ENCODE results near the gene WHRN. TPM values are rescaled to one million over a fixed set of nuclear protein-coding genes. Genes with fewer than 3 reads are reported as not detected.

Gene WHRN
- total RNA-seq, 1 donor from 2014 or later: 2.9 TPM

GRCh38 chr9:114434878-114435311 is 70.4 kb downstream of the WHRN start:
- H3K27me3 Mint-ChIP-seq (ENCODE audit: low read depth): peaks cover 6% of the 10 kb centered on the region
- H3K4me1 Mint-ChIP-seq (ENCODE audit: low read depth): peaks cover 3% of the 10 kb centered on the region
- H3K27ac Mint-ChIP-seq: no peak overlapping the region
- no peak for DNase-seq (ENCODE audit: low spot score)
- no peak overlapping the region for H3K4me3 Mint-ChIP-seq (ENCODE audit: low read depth)
- H3K9me3 Mint-ChIP-seq: no peaks in the 10 kb centered on the region
- intact Hi-C loops (cut with micrococcal nuclease): loop anchor here (1.0 to 10.0 kb wide), 2 partner anchors 70 to 218 kb away; partner anchors contain the start of gene WHRN
- H3K36me3 Mint-ChIP-seq (ENCODE audit: low read depth): no peaks in the 10 kb centered on the region

GRCh38 chr9:114433720-114434255 is 71.5 kb downstream of the WHRN start:
- no peak for DNase-seq (ENCODE audit: low spot score)
- Mint-ChIP-seq H3K4me1 (ENCODE audit: low read depth) (peaks cover 3% of the 10 kb centered on the region), H3K36me3 (ENCODE audit: low read depth) (no peaks in the 10 kb centered on the region), H3K4me3 (ENCODE audit: low read depth) (no peak overlapping the region), H3K27me3 (ENCODE audit: low read depth) (peaks cover 6% of the 10 kb centered on the region), H3K9me3 (no peaks in the 10 kb centered on the region), H3K27ac (no peak overlapping the region)
- intact Hi-C loops (cut with micrococcal nuclease): loop anchor here (1.0 to 10.0 kb wide), 2 partner anchors 71 to 220 kb away; partner anchors contain the start of gene WHRN

- Mint-ChIP-seq H3K27me3 (ENCODE audit: low read depth) (peaks cover 9% of the 10 kb centered on the region), H3K4me3 (ENCODE audit: low read depth) (no peak overlapping the region), H3K9me3 (no peaks in the 10 kb centered on the region), H3K27ac (no peak overlapping the region), H3K4me1 (ENCODE audit: low read depth) (peaks cover 3% of the 10 kb centered on the region), H3K36me3 (ENCODE audit: low read depth) (no peaks in the 10 kb centered on the region)
- intact Hi-C loops (cut with micrococcal nuclease): loop anchor here (10.0 kb wide), 1 partner anchor 72 kb away; the partner anchor contains the start of gene WHRN
- DNase-seq (ENCODE audit: low spot score): no peak
Observed at GRCh38 chr9:114433086-114433485, 72.2 kb downstream of the WHRN start.

- Mint-ChIP-seq H3K4me1 (ENCODE audit: low read depth) (peaks cover 3% of the 10 kb centered on the region), H3K4me3 (ENCODE audit: low read depth) (no peak overlapping the region), H3K36me3 (ENCODE audit: low read depth) (no peaks in the 10 kb centered on the region), H3K27me3 (ENCODE audit: low read depth) (peaks cover 9% of the 10 kb centered on the region), H3K27ac (no peak overlapping the region), H3K9me3 (no peaks in the 10 kb centered on the region)
- intact Hi-C loops (cut with micrococcal nuclease): loop anchor here (10.0 kb wide), 1 partner anchor 72 kb away; the partner anchor contains the start of gene WHRN
- DNase-seq (ENCODE audit: low spot score): no peak
Observed at GRCh38 chr9:114432323-114433067, 72.8 kb downstream of the WHRN start.

- Mint-ChIP-seq H3K9me3 (no peaks in the 10 kb centered on the region), H3K36me3 (ENCODE audit: low read depth) (no peaks in the 10 kb centered on the region), H3K27ac (no peak overlapping the region), H3K4me1 (ENCODE audit: low read depth) (peaks cover 3% of the 10 kb centered on the region), H3K4me3 (ENCODE audit: low read depth) (no peak overlapping the region), H3K27me3 (ENCODE audit: low read depth) (peaks cover 9% of the 10 kb centered on the region)
- intact Hi-C loops (cut with micrococcal nuclease): loop anchor here (10.0 kb wide), 1 partner anchor 73 kb away; the partner anchor contains the start of gene WHRN
- DNase-seq (ENCODE audit: low spot score): no peak
Observed at GRCh38 chr9:114431770-114432169, 73.5 kb downstream of the WHRN start.

GRCh38 chr9:114431003-114431402 is 74.3 kb downstream of the WHRN start:
- Mint-ChIP-seq H3K36me3 (ENCODE audit: low read depth) (no peaks in the 10 kb centered on the region), H3K9me3 (no peaks in the 10 kb centered on the region), H3K27me3 (ENCODE audit: low read depth) (peaks cover 9% of the 10 kb centered on the region), H3K27ac (no peak overlapping the region), H3K4me3 (ENCODE audit: low read depth) (no peak overlapping the region), H3K4me1 (ENCODE audit: low read depth) (peaks cover 3% of the 10 kb centered on the region)
- intact Hi-C loops (cut with micrococcal nuclease): loop anchor here (10.0 kb wide), 1 partner anchor 74 kb away; the partner anchor contains the start of gene WHRN
- no peak for DNase-seq (ENCODE audit: low spot score)

GRCh38 chr9:114430457-114430856 is 74.8 kb downstream of the WHRN start:
- no peak overlapping the region for H3K27ac Mint-ChIP-seq
- peaks cover 3% of the 10 kb centered on the region for H3K4me1 Mint-ChIP-seq (ENCODE audit: low read depth)
- no peaks in the 10 kb centered on the region for H3K36me3 Mint-ChIP-seq (ENCODE audit: low read depth)
- no peak for DNase-seq (ENCODE audit: low spot score)
- intact Hi-C loops (cut with micrococcal nuclease): loop anchor here (10.0 kb wide), 1 partner anchor 74 kb away; the partner anchor contains the start of gene WHRN
- no peaks in the 10 kb centered on the region for H3K9me3 Mint-ChIP-seq
- H3K4me3 Mint-ChIP-seq (ENCODE audit: low read depth): no peak overlapping the region
- peaks cover 9% of the 10 kb centered on the region for H3K27me3 Mint-ChIP-seq (ENCODE audit: low read depth)

GRCh38 chr9:114429488-114429887 is 75.8 kb downstream of the WHRN start:
- H3K27me3 Mint-ChIP-seq (ENCODE audit: low read depth): peaks cover 9% of the 10 kb centered on the region
- H3K9me3 Mint-ChIP-seq: no peaks in the 10 kb centered on the region
- H3K36me3 Mint-ChIP-seq (ENCODE audit: low read depth): no peaks in the 10 kb centered on the region

GRCh38 chr9:114428466-114428865 is 76.8 kb downstream of the WHRN start:
- no peak for DNase-seq (ENCODE audit: low spot score)
- H3K36me3 Mint-ChIP-seq (ENCODE audit: low read depth): no peaks in the 10 kb centered on the region
- H3K27ac Mint-ChIP-seq: no peak overlapping the region
- H3K9me3 Mint-ChIP-seq: no peaks in the 10 kb centered on the region
- intact Hi-C loops (cut with micrococcal nuclease): no loop called here
- H3K4me3 Mint-ChIP-seq (ENCODE audit: low read depth): no peak overlapping the region
- no peaks in the 10 kb centered on the region for H3K4me1 Mint-ChIP-seq (ENCODE audit: low read depth)
- peaks cover 9% of the 10 kb centered on the region for H3K27me3 Mint-ChIP-seq (ENCODE audit: low read depth)

More at GRCh38 chr9:114429488-114429887, 75.8 kb downstream of the WHRN start:
- Mint-ChIP-seq H3K4me3 (ENCODE audit: low read depth) (no peak overlapping the region), H3K4me1 (ENCODE audit: low read depth) (peaks cover 3% of the 10 kb centered on the region), H3K27ac (no peak overlapping the region)
- intact Hi-C loops (cut with micrococcal nuclease): no loop called here
- DNase-seq (ENCODE audit: low spot score): no peak

- no peaks in the 10 kb centered on the region for H3K9me3 Mint-ChIP-seq
- no peaks in the 10 kb centered on the region for H3K36me3 Mint-ChIP-seq (ENCODE audit: low read depth)
- no peak overlapping the region for H3K27ac Mint-ChIP-seq
- peaks cover 9% of the 10 kb centered on the region for H3K27me3 Mint-ChIP-seq (ENCODE audit: low read depth)
- no peak for DNase-seq (ENCODE audit: low spot score)
- H3K4me3 Mint-ChIP-seq (ENCODE audit: low read depth): no peak overlapping the region
- intact Hi-C loops (cut with micrococcal nuclease): no loop called here
- H3K4me1 Mint-ChIP-seq (ENCODE audit: low read depth): no peaks in the 10 kb centered on the region
Observed at GRCh38 chr9:114427644-114428043, 77.6 kb downstream of the WHRN start.

- Mint-ChIP-seq H3K27ac (no peak overlapping the region), H3K9me3 (no peaks in the 10 kb centered on the region), H3K27me3 (ENCODE audit: low read depth) (peaks cover 3% of the 10 kb centered on the region), H3K36me3 (ENCODE audit: low read depth) (no peaks in the 10 kb centered on the region), H3K4me3 (ENCODE audit: low read depth) (no peak overlapping the region), H3K4me1 (ENCODE audit: low read depth) (no peaks in the 10 kb centered on the region)
- DNase-seq (ENCODE audit: low spot score): no peak
- intact Hi-C loops (cut with micrococcal nuclease): no loop called here
Observed at GRCh38 chr9:114426046-114426948, 79.0 kb downstream of the WHRN start.

GRCh38 chr9:114425126-114425525 is 80.1 kb downstream of the WHRN start:
- H3K36me3 Mint-ChIP-seq (ENCODE audit: low read depth): no peaks in the 10 kb centered on the region
- no peak for DNase-seq (ENCODE audit: low spot score)
- no peak overlapping the region for H3K27ac Mint-ChIP-seq
- peaks cover 3% of the 10 kb centered on the region for H3K27me3 Mint-ChIP-seq (ENCODE audit: low read depth)
- intact Hi-C loops (cut with micrococcal nuclease): no loop called here
- H3K4me1 Mint-ChIP-seq (ENCODE audit: low read depth): no peaks in the 10 kb centered on the region
- no peak overlapping the region for H3K4me3 Mint-ChIP-seq (ENCODE audit: low read depth)
- no peaks in the 10 kb centered on the region for H3K9me3 Mint-ChIP-seq

All from activated T-helper 2 cell treated with anti-CD3 and anti-CD28 coated beads, Interferon-gamma antibody, Interleukin-2, Interleukin-4, amounts not matched to agents 10 μg/mL and 5 μg/mL and 100 μg/mL, durations not matched to agents 14 hours and 24 hours and 36 hours (primary cell).